Left forelimb (tissue), 1 donor: Measurements from ENCODE around the gene FBXO36.
A peak's percentile ranks its signal among the peaks of the same experiment; 100 is the strongest.

Experiments used
- DNase-seq: peaks from one replicate; pipeline ENCODE4 v3.0.0-alpha.2; 2018; ENCODE audit warnings: low spot score

The FBXO36 gene

GRCh38 chr2:229970406-229970805, 48.1 kb downstream of the FBXO36 start:
- no peak for DNase-seq

- DNase-seq: no peak
Observed at GRCh38 chr2:229971298-229971790, 49.0 kb downstream of the FBXO36 start.

DNA sequence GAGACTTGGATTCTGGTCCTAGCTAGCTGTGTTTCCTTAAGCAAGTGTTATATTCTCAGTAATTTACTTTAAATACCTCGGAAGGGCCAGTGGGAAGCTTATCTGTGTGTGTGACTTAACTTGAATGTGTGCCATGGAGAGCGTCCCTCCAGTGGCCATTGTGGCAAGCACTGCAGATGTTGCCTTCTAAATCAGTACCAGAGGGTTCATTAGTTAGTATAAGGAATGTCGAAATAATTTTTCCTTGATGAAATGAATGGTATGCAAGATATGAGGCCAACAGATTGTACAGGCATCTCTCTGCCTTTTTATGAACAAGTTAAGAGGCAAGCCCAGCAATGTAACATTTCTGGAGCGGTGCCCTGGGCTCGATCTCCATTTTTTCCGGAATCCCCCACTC, 52.0 kb downstream of the FBXO36 start:
- DNase-seq: no peak

DNA sequence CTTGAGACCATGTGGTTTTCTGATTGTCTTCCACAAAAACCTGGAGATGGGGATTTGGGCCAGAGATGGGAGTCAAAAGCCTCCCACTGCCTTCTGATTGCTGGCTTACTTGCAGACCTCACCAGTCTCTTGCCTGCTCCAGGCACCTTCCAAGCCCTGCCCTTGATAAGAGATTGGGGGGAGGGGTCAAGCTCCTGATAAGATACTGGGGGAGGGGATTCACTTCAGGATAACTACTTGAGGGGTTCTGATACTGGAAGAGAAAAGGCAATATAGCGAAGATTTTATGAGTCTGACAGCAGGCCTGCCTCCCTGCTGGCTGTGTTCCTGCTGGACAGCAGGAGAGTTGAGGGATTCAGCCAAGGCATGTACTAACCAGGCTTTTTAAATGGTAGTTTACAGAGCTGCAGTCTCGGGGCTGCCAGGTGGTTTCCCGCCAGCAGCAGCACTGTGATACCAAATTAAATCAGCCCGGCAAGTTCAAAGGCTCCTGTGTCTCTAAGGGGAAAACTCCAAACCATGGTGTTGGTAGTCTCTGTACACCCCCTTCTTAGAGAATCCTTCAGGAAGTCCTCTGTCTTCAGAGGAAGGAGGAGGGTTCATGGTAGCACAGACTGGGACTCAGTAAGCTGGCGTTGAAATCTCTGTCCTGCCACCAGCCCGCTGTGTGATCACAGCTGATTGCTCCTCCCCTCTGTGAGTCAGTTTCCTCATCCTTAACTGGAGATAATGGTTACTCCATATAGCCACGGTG, 58.3 kb downstream of the FBXO36 start:
- peak; percentile 70 for DNase-seq

GRCh38 chr2:229993236-229993635, 70.9 kb downstream of the FBXO36 start:
- no peak for DNase-seq

DNA sequence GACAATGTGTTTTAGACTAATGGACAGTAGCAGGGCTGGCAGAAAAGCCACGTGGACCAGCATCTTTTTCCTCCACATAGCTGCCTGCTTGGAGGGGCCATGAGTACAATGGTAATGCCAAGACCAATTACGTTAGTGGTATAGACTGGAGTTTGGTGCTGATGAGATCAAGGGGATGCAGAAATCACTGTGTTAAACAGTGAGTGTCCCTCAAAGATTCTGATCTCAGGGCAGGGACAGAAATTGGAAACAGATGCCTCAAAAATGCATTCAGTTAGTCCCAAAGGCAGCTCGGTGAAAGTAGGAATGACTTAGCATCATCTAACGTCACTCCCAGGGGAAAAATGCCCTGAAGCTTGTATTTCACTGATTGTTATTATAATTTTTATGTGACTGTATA, 74.0 kb downstream of the FBXO36 start:
- no peak for DNase-seq

DNA sequence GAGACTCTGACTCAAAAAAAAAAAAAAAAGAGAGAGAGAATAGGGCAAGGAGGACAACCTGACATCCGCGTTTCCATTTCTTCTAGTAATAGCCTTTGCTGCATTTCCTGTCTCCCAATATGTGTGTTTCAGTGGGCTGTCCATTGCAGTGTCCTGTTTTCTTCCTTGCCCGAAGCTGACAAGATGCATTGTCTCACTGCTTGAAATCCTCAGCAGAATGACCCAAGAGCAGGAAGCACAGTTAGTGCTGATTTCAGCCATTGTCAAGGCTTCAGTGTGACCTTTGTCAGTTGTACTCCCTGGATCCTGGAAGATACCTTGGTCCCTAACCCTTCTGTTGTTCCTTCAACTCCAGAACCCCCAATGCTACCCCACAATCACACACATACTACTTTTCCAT, 75.3 kb downstream of the FBXO36 start:
- no peak for DNase-seq

DNA sequence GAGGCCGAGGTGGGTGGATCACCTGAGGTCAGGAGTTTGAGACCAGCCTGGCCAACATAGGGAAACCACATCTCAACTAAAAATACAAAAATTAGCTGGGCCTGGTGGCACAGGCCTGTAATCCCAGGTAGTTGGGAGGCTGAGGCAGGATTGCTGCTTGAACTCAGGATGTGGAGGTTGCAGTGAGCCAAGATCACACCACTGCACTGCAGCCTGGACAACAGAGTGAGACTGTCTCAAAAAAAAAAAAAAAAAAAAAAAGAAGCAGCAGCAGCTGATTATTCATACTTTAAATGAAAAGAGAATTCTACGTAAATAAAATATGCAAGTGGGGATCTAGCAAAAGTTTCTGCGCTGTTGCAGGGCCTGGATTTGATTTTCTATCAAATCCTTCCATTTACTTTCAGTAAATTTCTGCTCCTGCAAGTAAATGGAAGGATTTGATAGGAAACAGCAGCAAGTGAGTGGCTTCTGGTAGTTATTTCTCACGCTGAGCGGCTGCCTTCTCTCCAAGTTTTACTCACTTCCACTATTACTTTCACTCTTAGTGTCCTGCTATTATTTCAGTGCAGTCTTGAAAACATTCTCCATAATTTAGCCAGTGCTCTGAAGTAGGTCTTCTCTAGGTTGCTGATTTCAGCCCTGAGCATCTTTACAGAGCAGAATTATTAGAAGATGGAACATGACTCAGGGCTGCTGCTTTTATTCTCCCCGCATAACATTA, 78.0 kb downstream of the FBXO36 start:
- no peak for DNase-seq

DNA sequence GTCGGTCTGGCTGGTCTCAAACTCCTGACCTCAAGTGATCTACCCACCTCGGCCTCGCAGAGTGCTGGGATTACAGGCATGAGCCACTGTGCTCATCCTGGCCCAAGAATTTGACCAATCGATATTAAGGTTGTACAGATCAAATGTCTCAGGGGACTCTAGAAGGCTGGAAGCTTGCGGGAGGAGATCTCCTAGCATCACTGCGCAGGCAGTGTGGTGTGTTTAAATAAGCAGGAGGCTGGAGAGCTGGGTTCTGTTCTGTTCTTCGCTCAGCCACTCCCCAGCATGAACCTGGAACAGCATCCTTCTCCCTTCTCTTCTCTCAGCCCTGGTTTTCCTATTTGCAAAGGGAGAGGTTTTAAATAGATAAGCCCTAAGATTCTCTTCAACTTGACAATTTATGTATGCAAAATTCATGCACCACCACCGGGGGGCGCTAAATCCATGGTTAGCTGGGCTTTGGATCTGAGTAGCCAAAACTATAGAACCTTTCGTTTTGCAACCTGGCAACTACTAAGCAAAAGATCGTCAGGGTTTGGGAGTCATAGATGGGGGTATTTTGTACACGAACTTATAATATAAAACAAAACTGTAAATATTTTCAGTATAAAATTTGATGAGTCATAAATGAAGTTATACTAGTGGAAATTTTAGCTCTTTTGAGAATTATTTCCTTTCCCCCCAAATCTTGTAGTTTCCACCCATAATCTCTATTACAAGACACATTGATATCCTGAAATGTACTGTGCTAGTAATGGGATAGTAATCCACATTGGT, 85.8 kb downstream of the FBXO36 start:
- no peak for DNase-seq

- DNase-seq: no peak
Observed at GRCh38 chr2:230008708-230009066, 86.4 kb downstream of the FBXO36 start.

DNA sequence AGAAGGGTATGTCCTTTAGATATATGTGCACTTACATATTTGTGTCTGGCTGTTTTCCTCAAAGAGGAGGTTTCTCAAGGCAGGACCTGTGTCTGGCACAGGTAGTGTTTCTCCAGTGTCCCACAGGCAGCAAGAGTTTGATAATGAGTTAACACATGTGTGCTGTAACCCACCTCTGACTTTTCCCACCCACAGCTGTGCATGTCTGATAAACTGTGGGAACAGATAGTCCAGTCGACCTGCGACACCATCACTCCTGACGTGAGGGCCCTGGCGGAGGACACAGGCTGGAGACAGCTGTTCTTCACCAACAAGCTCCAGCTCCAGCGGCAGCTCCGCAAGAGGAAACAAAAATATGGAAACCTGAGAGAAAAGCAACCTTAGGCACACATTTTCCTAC, 88.2 kb downstream of the FBXO36 start:
- DNase-seq: no peak

DNA sequence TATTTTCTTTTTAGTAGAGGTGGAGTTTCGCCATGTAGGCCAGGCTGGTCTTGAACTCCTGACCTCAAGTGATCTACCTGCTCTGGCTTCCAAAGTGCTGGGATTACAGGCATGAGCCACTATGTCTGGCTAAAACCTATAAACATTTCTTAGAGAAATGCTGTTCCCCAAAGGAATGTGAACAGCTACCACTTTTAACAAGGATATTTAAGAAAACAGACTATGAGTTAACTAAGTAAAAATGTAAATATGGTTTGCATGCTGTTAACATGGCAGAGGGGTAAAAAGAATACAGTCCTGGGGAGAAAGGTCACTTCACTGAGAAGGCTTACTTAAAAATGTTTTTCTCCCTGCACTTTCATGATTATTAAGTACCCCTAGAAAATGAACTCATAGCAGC, 89.3 kb downstream of the FBXO36 start:
- no peak for DNase-seq

- no peak for DNase-seq
Observed at GRCh38 chr2:230012267-230012884, 90.1 kb downstream of the FBXO36 start.

GRCh38 chr2:230016844-230017243, 94.5 kb downstream of the FBXO36 start:
- DNase-seq: no peak

DNA sequence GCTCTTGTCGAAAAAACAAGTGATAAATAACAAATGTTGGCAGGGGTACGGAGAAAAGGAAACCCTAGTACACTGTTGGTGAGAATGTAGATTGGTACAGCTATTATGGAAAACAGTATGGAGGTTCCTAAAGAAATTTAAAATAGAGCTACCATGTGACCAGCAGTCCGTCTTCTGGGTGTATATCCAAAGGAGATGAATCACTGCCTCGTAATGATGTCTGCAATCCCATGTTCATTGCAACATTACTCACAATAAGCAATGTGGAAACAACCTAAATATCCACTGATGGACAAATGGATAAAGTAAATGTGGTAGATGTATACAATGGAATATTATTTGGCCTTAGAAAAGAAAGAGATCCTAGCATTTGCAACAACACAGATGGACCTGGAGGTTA, 95.8 kb downstream of the FBXO36 start:
- no peak for DNase-seq

DNA sequence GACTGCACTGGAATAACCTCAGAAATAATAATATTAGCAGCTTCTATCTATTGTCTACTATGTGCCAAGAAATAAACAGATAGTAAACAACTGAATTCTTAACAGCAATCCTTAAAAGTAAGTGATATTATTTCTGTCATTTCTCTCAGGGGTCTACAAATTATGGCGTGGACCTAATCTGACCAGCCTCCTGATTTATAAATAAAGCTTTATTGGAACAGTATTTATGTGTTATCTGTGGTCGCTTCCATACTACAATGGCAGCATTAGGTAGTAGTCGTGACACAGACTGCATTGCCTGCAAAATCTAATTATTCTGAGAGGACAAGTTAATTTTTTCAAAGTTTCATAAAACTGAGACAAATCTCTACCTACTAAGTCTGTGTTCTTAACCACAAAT, 97.4 kb downstream of the FBXO36 start:
- DNase-seq: no peak

DNA sequence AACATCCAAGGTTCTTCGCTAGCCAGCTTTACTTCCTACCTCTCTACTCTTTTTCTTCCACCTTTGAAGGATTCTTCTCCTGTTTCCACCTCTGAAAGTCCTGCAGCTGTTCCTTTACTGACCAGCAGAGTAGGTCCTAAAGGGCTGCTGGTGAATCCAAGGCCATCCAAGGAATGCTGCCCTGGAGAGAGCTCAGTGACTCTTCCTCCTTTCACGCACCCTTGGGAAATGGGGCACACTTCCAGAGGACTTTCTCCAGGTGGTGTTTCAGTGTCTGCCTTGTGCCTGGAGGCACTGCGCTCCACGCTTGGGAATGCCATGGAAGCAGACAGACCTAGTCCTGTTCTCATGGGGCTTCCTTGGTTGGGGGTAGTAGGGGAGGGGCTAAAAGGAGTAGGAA, 101.0 kb downstream of the FBXO36 start:
- DNase-seq: no peak

DNA sequence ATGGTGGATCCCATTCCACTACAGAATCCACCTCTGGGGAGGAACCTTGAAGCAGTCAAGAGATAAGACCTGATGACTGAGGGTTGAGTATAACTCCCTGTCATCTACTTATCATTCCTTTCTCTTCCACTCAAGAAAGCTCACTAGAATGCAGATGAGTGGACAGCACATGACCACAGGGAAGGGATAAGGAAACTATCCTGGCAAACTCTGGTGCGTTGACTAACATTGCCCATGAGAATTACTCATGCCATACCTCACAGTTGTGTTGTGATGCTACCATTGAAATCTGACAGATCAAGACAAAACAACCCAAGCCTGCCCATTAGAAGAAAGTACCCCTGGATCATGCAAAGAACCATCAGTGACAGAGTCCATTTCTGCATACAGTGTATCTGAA, 119.9 kb downstream of the FBXO36 start:
- no peak for DNase-seq

GRCh38 chr2:230043025-230043424, 120.7 kb downstream of the FBXO36 start:
- DNase-seq: no peak

DNA sequence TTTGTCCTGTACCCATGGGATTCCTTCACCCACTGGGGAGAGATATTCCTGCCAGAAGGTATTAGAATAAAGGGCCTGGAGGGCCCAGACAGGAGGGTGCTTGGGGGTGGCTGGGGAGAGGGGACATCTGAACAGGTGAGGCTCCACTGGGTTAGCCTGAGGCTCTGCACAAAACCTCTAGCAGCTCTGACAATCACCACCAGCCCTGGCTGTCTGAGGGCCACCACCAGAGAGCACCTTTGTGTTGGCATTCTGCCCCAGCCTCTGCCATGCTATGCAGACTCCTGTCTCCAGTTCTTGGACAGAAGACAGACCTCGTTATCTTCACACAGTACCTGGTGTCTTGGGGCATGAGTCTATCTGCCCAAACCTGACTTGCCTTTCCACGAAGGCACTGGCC, 121.2 kb downstream of the FBXO36 start:
- DNase-seq: no peak

DNA sequence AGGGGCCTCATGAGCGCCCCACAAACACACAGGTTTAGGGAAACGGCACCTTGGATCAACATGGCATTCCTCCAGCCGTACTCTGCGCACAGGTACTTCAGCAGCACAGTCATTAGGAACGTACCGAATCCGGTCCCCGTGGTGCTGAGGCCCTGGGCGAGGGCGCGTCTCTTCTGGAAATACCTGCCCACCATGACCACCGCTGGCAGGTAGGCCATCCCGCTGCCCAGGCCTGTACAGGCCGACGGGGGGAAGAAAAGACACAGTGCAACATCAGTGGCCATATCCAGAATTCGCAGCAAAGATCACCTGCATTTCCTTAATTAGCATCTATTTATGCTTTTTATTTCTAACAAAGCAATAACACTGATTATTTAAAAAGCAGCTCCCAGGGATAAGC, 124.2 kb downstream of the FBXO36 start:
- DNase-seq: no peak

DNA sequence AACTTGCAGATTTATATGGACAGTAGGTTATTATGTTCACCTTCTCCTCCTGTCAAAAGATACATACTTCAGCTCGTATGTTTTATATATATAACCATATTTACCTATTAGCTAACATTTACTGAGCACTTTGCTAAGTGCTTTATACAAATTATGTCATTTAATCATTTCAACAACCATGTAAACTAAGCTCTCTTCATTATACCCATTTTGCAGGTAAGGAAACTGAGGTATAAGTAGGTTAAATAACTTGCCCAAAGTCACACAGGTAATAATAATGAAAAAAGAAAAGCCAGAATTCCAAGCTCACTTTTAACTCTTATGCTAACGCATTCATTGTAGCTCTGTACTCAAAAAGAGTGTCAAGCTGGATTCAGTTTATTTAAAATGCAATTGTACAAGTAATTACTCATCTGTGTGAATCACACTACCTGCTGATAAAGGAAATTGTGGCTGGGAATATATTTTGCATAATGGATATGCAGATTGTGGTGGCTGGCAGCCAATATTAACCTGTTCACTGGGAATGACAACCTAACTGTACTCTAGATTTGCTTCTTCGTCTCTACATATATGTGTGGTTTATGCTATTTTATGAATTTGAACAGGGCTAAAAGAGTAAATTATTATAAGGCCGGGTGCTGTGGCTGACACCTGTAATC, 125.8 kb downstream of the FBXO36 start:
- DNase-seq: no peak
